Measurements from ENCODE around the gene P2RX6.

P2RX6 gene

GRCh38 chr22:21064917-21065864, 50.2 kb downstream of the P2RX6 start:
- peaks cover 15% of the 10 kb centered on the region for H3K4me1 Mint-ChIP-seq
- no peak for TF ChIP-seq CTCF (IDR thresholded peaks at IDR 0.05)
- H3K9me3 Mint-ChIP-seq = peaks cover 7% of the 10 kb centered on the region
- no peak for DNase-seq
- no peak overlapping the region for H3K4me3 Mint-ChIP-seq
- H3K36me3 Mint-ChIP-seq (ENCODE audit: low read depth) = no peaks in the 10 kb centered on the region
- peaks cover 5% of the 10 kb centered on the region for H3K27me3 Mint-ChIP-seq (ENCODE audit: low read depth, poor library complexity)
- no peak overlapping the region for H3K27ac Mint-ChIP-seq

GRCh38 chr22:21067075-21067900, 52.3 kb downstream of the P2RX6 start:
- TF ChIP-seq CTCF (IDR thresholded peaks at IDR 0.05) = no peak
- Mint-ChIP-seq H3K9me3 (peaks cover 2% of the 10 kb centered on the region), H3K27ac (no peak overlapping the region), H3K36me3 (ENCODE audit: low read depth) (no peaks in the 10 kb centered on the region), H3K4me3 (no peak overlapping the region), H3K27me3 (ENCODE audit: low read depth, poor library complexity) (peaks cover 11% of the 10 kb centered on the region), H3K4me1 (peaks cover 15% of the 10 kb centered on the region)
- no peak for DNase-seq

- peaks cover 6% of the 10 kb centered on the region for H3K9me3 Mint-ChIP-seq
- H3K4me3 Mint-ChIP-seq = no peak overlapping the region
- DNase-seq = no peak
- peaks cover 15% of the 10 kb centered on the region for H3K4me1 Mint-ChIP-seq
- H3K36me3 Mint-ChIP-seq (ENCODE audit: low read depth) = no peaks in the 10 kb centered on the region
- peaks cover 11% of the 10 kb centered on the region for H3K27me3 Mint-ChIP-seq (ENCODE audit: low read depth, poor library complexity)
- H3K27ac Mint-ChIP-seq = no peak overlapping the region
- no peak for TF ChIP-seq CTCF (IDR thresholded peaks at IDR 0.05)
These were observed 53.1 kb downstream of the P2RX6 start for GRCh38 chr22:21067901-21068680.

- no peak for DNase-seq
- no peak for TF ChIP-seq CTCF (IDR thresholded peaks at IDR 0.05)
- Mint-ChIP-seq H3K4me3 (no peak overlapping the region), H3K36me3 (ENCODE audit: low read depth) (no peaks in the 10 kb centered on the region), H3K4me1 (peaks cover 15% of the 10 kb centered on the region), H3K27ac (peak overlapping the region; percentile 31), H3K27me3 (ENCODE audit: low read depth, poor library complexity) (peaks cover 13% of the 10 kb centered on the region), H3K9me3 (peaks cover 9% of the 10 kb centered on the region)
These were observed 53.8 kb downstream of the P2RX6 start for GRCh38 chr22:21068681-21069276.

- TF ChIP-seq CTCF (IDR thresholded peaks at IDR 0.05) = no peak
- H3K4me1 Mint-ChIP-seq = peaks cover 15% of the 10 kb centered on the region
- DNase-seq = no peak
- peaks cover 9% of the 10 kb centered on the region for H3K9me3 Mint-ChIP-seq
- H3K36me3 Mint-ChIP-seq (ENCODE audit: low read depth) = no peaks in the 10 kb centered on the region
- H3K27me3 Mint-ChIP-seq (ENCODE audit: low read depth, poor library complexity) = peaks cover 14% of the 10 kb centered on the region
- no peak overlapping the region for H3K4me3 Mint-ChIP-seq
- no peak overlapping the region for H3K27ac Mint-ChIP-seq
These were observed 54.4 kb downstream of the P2RX6 start for GRCh38 chr22:21069375-21069774.

Measured in nephron progenitor cell (in vitro differentiated cells).